ENCODE measurements around the gene MUC5B. TPM values are rescaled to one million over a fixed set of nuclear protein-coding genes. Genes with fewer than 3 reads are reported as not detected.
"Not testable (repeated sequence)": the region's sequence is repeated elsewhere in the genome, so short reads cannot be mapped to it uniquely, and the experiment has no call there.

Gene MUC5B
- total and polyA plus RNA-seq, 2 of the 13 experiments (the other 11 are each of a cell fraction or from before 2014, with no cell fraction given): 0.01 TPM; not detected in 1

DNA sequence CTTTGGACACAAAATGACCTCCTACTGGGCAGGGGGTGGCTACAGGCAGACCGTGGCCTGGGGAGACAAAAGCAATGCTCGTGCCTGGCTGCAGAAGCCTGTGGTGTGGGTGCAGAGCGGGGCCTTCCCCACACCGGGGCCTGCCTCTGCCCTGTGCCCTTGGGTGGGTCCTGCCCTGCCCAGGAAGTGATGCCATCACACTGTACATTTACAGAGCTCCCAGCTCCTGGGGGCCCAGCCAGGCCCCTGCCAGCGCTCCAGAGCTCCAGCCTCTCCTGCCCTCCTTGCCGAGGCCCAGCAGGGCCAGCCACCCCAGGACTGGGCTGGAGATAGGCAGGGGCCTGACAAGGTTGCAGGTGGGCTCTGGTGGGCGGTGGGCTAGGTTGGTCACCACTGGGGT is 40.1 kb downstream of the MUC5B start (continued):
- TF ChIP-seq ZNF691 (CRISPR knock-in tag; IDR thresholded peaks at IDR 0.05; ENCODE audit: borderline replicate concordance, low read depth): no peak

- Histone ChIP-seq H3K27ac (ENCODE audit: extremely low read length, insufficient read depth, low read length) (peak overlapping the region; percentile 18), H3K4me1 (ENCODE audit: insufficient read depth, low read length) (peaks cover 27% of the 10 kb centered on the region), H3K9me3 (ENCODE audit: low read length) (peaks cover 13% of the 10 kb centered on the region; the same call in 1 of the 2 replicates)
- ATAC-seq; H3K79me2 ChIP-seq (ENCODE audit: insufficient read depth, low read length); H3K9ac ChIP-seq (ENCODE audit: insufficient read depth, low read depth, low read length); CTCF ChIA-PET (ENCODE audit: low intra/inter-chr PET ratio, low total read pairs); H3K4me2 ChIP-seq (ENCODE audit: low read depth, low read length); POLR2A ChIA-PET; H4K20me1 ChIP-seq (ENCODE audit: insufficient read depth, low read length); BruUV-seq (replicated peaks); H3K36me3 ChIP-seq (replicated peaks in 1 of 2; ENCODE audit: control insufficient read depth in 1 of 2, insufficient read depth in 2 of 2, low read length in 2 of 2); H3K27me3 ChIP-seq (ENCODE audit: control insufficient read depth in 1 of 2, insufficient read depth in 2 of 2, low read length in 2 of 2); H2AFZ ChIP-seq (ENCODE audit: low read length); H3K4me3 ChIP-seq (replicated peaks in 1 of 3; ENCODE audit: insufficient read depth in 1 of 3, low read depth in 2 of 3, low read length in 3 of 3); in situ Hi-C loops (cut with HindIII; ENCODE audit: extremely low pct_ligation_motif_present, low pct_unique_long_range_greater_than_20kb): not testable (repeated sequence)
- intact Hi-C loops (cut with micrococcal nuclease; ENCODE audit: unreplicated experiment): loop anchor here (2.0 to 10.0 kb wide), 3 partner anchors 34 to 93 kb away; no protein-coding TSS in a partner anchor
- 11% methylated on average over 3 of the region's 3 CpGs for WGBS (ENCODE audit: low lambda C conversion rate)
- FAIRE-seq (peak; percentile 72), DNase-seq (ENCODE audit: low spot score) (peak; percentile 77)
- TF ChIP-seq CEBPG (CRISPR knock-in tag; IDR thresholded peaks at IDR 0.05) (0 out of 2 replicates have a peak, but pooled peaks have one; percentile 7), KLF16 (CRISPR knock-in tag; IDR thresholded peaks at IDR 0.05) (peak in 1 of 2 experiments; percentile 48; a peak in 1 of 4 replicates), TEAD3 (CRISPR knock-in tag; optimal IDR thresholded peaks at IDR 0.05; ENCODE audit: borderline replicate concordance) (peak; percentile 35), THAP11 (CRISPR knock-in tag; IDR thresholded peaks at IDR 0.05) (peak; percentile 50), ZMYM4 (CRISPR knock-in tag; IDR thresholded peaks at IDR 0.05) (peak; percentile 71), GATAD1 (CRISPR knock-in tag; IDR thresholded peaks at IDR 0.05) (peak; percentile 25; the same call in 1 of the 2 replicates), SMC3 (IDR thresholded peaks at IDR 0.05; ENCODE audit: low read length) (peak; percentile 44; the same call in 1 of the 2 replicates), FOSL2 (CRISPR knock-in tag; IDR thresholded peaks at IDR 0.05) (peak; percentile 36; the same call in 1 of the 2 replicates), RXRB (CRISPR knock-in tag; IDR thresholded peaks at IDR 0.05; ENCODE audit: borderline replicate concordance) (0 out of 2 replicates have a peak, but pooled peaks have one; percentile 24), RAD21 (CRISPR knock-in tag; IDR thresholded peaks at IDR 0.05) (peak; percentile 39), STAG1 (CRISPR knock-in tag; IDR thresholded peaks at IDR 0.05) (peak; percentile 67), MIER2 (CRISPR knock-in tag; IDR thresholded peaks at IDR 0.05) (0 out of 2 replicates have a peak, but pooled peaks have one; percentile 19), YEATS2 (CRISPR knock-in tag; IDR thresholded peaks at IDR 0.05; ENCODE audit: borderline replicate concordance) (peak; percentile 63; the same call in 1 of the 2 replicates), CBX5 (CRISPR knock-in tag; IDR thresholded peaks at IDR 0.05; ENCODE audit: borderline replicate concordance) (0 out of 2 replicates have a peak, but pooled peaks have one; percentile 26), SAP130 (CRISPR knock-in tag; IDR thresholded peaks at IDR 0.05; ENCODE audit: low read depth) (peak; percentile 36), HOMEZ (CRISPR knock-in tag; IDR thresholded peaks at IDR 0.05; ENCODE audit: low read depth) (0 out of 2 replicates have a peak, but pooled peaks have one; percentile 43)
- TF ChIP-seq, protein P1, sequence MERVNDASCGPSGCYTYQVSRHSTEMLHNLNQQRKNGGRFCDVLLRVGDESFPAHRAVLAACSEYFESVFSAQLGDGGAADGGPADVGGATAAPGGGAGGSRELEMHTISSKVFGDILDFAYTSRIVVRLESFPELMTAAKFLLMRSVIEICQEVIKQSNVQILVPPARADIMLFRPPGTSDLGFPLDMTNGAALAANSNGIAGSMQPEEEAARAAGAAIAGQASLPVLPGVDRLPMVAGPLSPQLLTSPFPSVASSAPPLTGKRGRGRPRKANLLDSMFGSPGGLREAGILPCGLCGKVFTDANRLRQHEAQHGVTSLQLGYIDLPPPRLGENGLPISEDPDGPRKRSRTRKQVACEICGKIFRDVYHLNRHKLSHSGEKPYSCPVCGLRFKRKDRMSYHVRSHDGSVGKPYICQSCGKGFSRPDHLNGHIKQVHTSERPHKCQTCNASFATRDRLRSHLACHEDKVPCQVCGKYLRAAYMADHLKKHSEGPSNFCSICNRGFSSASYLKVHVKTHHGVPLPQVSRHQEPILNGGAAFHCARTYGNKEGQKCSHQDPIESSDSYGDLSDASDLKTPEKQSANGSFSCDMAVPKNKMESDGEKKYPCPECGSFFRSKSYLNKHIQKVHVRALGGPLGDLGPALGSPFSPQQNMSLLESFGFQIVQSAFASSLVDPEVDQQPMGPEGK (CRISPR knock-in tag; IDR thresholded peaks at IDR 0.05): 0 out of 2 replicates have a peak, but pooled peaks have one; percentile 44
- TF ChIP-seq, protein P2, sequence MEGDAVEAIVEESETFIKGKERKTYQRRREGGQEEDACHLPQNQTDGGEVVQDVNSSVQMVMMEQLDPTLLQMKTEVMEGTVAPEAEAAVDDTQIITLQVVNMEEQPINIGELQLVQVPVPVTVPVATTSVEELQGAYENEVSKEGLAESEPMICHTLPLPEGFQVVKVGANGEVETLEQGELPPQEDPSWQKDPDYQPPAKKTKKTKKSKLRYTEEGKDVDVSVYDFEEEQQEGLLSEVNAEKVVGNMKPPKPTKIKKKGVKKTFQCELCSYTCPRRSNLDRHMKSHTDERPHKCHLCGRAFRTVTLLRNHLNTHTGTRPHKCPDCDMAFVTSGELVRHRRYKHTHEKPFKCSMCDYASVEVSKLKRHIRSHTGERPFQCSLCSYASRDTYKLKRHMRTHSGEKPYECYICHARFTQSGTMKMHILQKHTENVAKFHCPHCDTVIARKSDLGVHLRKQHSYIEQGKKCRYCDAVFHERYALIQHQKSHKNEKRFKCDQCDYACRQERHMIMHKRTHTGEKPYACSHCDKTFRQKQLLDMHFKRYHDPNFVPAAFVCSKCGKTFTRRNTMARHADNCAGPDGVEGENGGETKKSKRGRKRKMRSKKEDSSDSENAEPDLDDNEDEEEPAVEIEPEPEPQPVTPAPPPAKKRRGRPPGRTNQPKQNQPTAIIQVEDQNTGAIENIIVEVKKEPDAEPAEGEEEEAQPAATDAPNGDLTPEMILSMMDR (CRISPR knock-in tag; IDR thresholded peaks at IDR 0.05): peak; percentile 79
Observed at GRCh38 chr11:1264444-1264843, 41.6 kb downstream of the MUC5B start.

Data from HepG2 (cell line).